HepG2 (cell line): Measurements from ENCODE around the gene EHBP1. TPM values are rescaled to one million over a fixed set of nuclear protein-coding genes. Genes with fewer than 3 reads are reported as not detected.
A peak's percentile ranks its signal among the peaks of the same experiment; 100 is the strongest.

ENCODE experiments used
- CBX2 ChIP-seq, 2 experiments: fragments of 200-600 bp in 1 of 2; sonication (generic); formaldehyde crosslinking in 1 of 2; IDR thresholded peaks; 2 replicates each; pipeline versions ENCODE4 v1.7.0 to v1.8.1; 2018 to 2022; ENCODE audit warnings: low read depth in 2 of 2, low read length in 1 of 2, mild to moderate bottlenecking in 1 of 2, missing genetic modification reagents in 1 of 2
- EP300 ChIP-seq, 3 experiments: sonication (generic) in 1 of 3; formaldehyde crosslinking in 1 of 3; IDR thresholded peaks; 2 replicates each; pipeline versions ENCODE4 v1.5.1 to v1.6.1; 2011 to 2020; ENCODE audit warnings: low read depth in 2 of 3, low read length in 2 of 3, borderline replicate concordance in 1 of 3, improper control_type of control experiment in 1 of 3, mild to moderate bottlenecking in 1 of 3, missing genetic modification reagents in 1 of 3, moderate library complexity in 1 of 3
- FOSL2 ChIP-seq: sonication (generic); formaldehyde crosslinking; IDR thresholded peaks from 2 replicates; pipeline ENCODE4 v1.4.0; 2020; ENCODE audit warnings: missing genetic modification reagents
- GATA4 ChIP-seq: sonication (generic); IDR thresholded peaks from 2 replicates; pipeline ENCODE4 v1.6.1; 2016; ENCODE audit warnings: antibody characterized with exemption, low read depth, borderline replicate concordance
- GMEB1 ChIP-seq: sonication (generic); formaldehyde crosslinking; IDR thresholded peaks from 2 replicates; pipeline ENCODE4 v1.5.1; 2020; ENCODE audit warnings: missing genetic modification reagents, mild to moderate bottlenecking, borderline replicate concordance
- GMEB2 ChIP-seq: IDR thresholded peaks from 2 replicates; pipeline ENCODE4 v1.6.1; 2016; ENCODE audit warnings: missing biosample characterization, missing genetic modification reagents, low read depth
- HNF4A ChIP-seq: sonication (generic); formaldehyde crosslinking; IDR thresholded peaks from 2 replicates; pipeline ENCODE4 v1.4.0; 2020; ENCODE audit warnings: missing genetic modification reagents
- MIER3 ChIP-seq: IDR thresholded peaks from 2 replicates; pipeline ENCODE4 v1.6.1; 2016; ENCODE audit warnings: missing compliant biosample characterization, borderline replicate concordance
- RAD21 ChIP-seq: fragments of 450-650 bp; formaldehyde crosslinking; IDR thresholded peaks from 2 replicates; pipeline ENCODE4 v1.5.0; 2020; ENCODE audit warnings: mild to moderate bottlenecking
- SNAI1 ChIP-seq: sonication (generic); formaldehyde crosslinking; IDR thresholded peaks from 2 replicates; pipeline ENCODE4 v1.5.0; 2020; ENCODE audit warnings: mild to moderate bottlenecking, missing genetic modification reagents, borderline replicate concordance
- SNAPC2 ChIP-seq: sonication (generic); formaldehyde crosslinking; IDR thresholded peaks from 2 replicates; pipeline ENCODE4 v1.8.1; 2022; ENCODE audit warnings: mild to moderate bottlenecking, missing genetic modification reagents
- SP1 ChIP-seq, 2 experiments: fragments of 450-650 bp in 1 of 2; sonication (generic) in 1 of 2; formaldehyde crosslinking in 1 of 2; IDR thresholded peaks; 2 replicates each; pipeline versions ENCODE4 v1.4.0 to v1.6.1; 2016 to 2020; ENCODE audit warnings: missing genetic modification reagents in 1 of 2
- ZBTB43 ChIP-seq: sonication (generic); formaldehyde crosslinking; conservative IDR thresholded peaks from 2 replicates; pipeline ENCODE4 v1.4.0; 2020; ENCODE audit warnings: missing genetic modification reagents
- ZNF281 ChIP-seq: sonication (generic); formaldehyde crosslinking; IDR thresholded peaks from 2 replicates; pipeline ENCODE4 v1.4.0; 2020; ENCODE audit warnings: missing genetic modification reagents, borderline replicate concordance
- ZNF574 ChIP-seq: sonication (generic); formaldehyde crosslinking; IDR thresholded peaks from 2 replicates; pipeline ENCODE4 v1.4.0; 2020; ENCODE audit warnings: missing genetic modification reagents
- polyA plus RNA-seq, 8 experiments: library from polyadenylated mRNA; depleted of rRNA in 3 of 8; stranded (reverse) in 7 of 8; unstranded in 1 of 8; fragments of >200 nt; fragmentation: Illumina TruSeq in 4 of 8; extraction: Trizol in 4 of 8; gene quantifications; 2 replicates each; pipeline versions ENCODE4 v1.2.1 to v1.2.3, GENCODE V29; 2011 to 2016; ENCODE audit warnings: low read depth in 4 of 8, missing spikeins in 1 of 8, mixed read lengths in 1 of 8; ENCODE audit not compliant: insufficient read depth in 1 of 8
- total RNA-seq, 5 experiments: library from RNA; depleted of rRNA; stranded (reverse); fragments of >200 nt; fragmentation: Illumina TruSeq; extraction: Trizol; gene quantifications; 2 replicates each; pipeline ENCODE4 v1.2.3, GENCODE V29; 2016; ENCODE audit warnings: low read depth in 1 of 5

EHBP1 gene
- total and polyA plus RNA-seq, 2 of the 13 experiments (the other 11 are each of a cell fraction or from before 2014, with no cell fraction given): 93.5 to 146 TPM

GRCh38 chr2:62705859-62706720, 577 bp downstream of the EHBP1 start (continued):
- TF ChIP-seq SNAI1 (CRISPR knock-in tag): 0 out of 2 replicates have a peak, but pooled peaks have one; percentile 77
- peak; percentile 76 for TF ChIP-seq RAD21 (CRISPR knock-in tag)
- TF ChIP-seq ZBTB43 (CRISPR knock-in tag): 0 out of 2 replicates have a peak, but pooled peaks have one; percentile 15
- TF ChIP-seq SNAPC2 (CRISPR knock-in tag): peak; percentile 43
- no peak for TF ChIP-seq GATA4
- no peak for TF ChIP-seq CBX2 (IDR thresholded peaks at IDR 0.05; ENCODE audit: low read depth, low read length)
- no peak for TF ChIP-seq CBX2 (CRISPR knock-in tag; IDR thresholded peaks at IDR 0.05; ENCODE audit: low read depth)
- TF ChIP-seq ZNF281: peak; percentile 93
- TF ChIP-seq SP1 (IDR thresholded peaks at IDR 0.05): no peak
- TF ChIP-seq SP1 (CRISPR knock-in tag; IDR thresholded peaks at IDR 0.05): peak; percentile 24; the same call in 1 of the 2 replicates
- TF ChIP-seq GMEB1 (CRISPR knock-in tag): no peak
- TF ChIP-seq ZNF574 (CRISPR knock-in tag): peak; percentile 79
- TF ChIP-seq MIER3 (CRISPR knock-in tag): 0 out of 2 replicates have a peak, but pooled peaks have one; percentile 7
- TF ChIP-seq FOSL2 (CRISPR knock-in tag): peak; percentile 55
- no peak for TF ChIP-seq HNF4A (CRISPR knock-in tag)
- peak in 1 of 2 experiments; percentile 12; a peak in 2 of 4 replicates for TF ChIP-seq EP300 (IDR thresholded peaks at IDR 0.05; ENCODE audit: low read depth in 2 of 2, low read length in 2 of 2)
- TF ChIP-seq EP300 (CRISPR knock-in tag; IDR thresholded peaks at IDR 0.05; ENCODE audit: borderline replicate concordance): peak; percentile 73
- TF ChIP-seq GMEB2 (CRISPR knock-in tag): no peak
